GM10847 (cell line): ENCODE data around the gene MAP4K4.

Source experiments
- POLR2A ChIP-seq: IDR thresholded peaks from 2 replicates; pipeline ENCODE4 v1.6.1; 2011; ENCODE audit not compliant: insufficient read length; ENCODE audit errors: extremely low read depth

Gene MAP4K4

DNA sequence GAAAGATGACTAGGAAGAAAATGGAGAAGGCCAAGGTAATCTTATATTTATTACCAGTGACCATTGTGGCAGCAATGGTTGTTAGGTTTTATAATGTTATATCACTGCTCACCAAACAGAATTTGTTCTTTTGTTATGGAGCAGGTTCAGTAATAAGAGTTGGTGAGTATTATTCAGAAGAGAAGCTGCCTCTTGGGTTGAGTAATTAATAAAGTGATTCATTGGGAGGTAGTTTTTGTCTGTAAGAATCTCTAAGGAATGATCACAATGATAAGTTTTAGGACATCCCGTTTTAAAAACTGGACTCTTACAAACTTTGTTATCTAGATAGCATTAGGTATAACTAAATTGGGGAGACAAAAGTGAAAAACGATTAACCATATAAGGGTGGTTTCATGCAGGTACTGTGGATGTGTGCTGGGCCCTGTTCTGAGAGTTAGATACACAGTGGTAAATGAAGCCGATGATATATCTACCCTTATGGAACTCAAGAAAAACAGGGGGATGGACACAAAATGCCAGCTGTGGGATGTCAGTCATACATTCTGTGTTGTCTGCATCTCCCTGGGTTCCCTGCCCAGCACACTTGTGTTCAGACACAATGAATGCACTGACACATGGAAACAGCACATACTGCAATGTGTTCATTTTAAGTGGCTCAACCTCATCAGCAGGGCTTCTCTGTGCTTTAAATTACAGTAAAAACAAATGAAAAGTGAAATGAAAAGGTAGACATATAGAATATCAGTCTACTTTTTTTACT lies 7.5 kb downstream of the MAP4K4 start:
- no peak for TF ChIP-seq POLR2A

DNA sequence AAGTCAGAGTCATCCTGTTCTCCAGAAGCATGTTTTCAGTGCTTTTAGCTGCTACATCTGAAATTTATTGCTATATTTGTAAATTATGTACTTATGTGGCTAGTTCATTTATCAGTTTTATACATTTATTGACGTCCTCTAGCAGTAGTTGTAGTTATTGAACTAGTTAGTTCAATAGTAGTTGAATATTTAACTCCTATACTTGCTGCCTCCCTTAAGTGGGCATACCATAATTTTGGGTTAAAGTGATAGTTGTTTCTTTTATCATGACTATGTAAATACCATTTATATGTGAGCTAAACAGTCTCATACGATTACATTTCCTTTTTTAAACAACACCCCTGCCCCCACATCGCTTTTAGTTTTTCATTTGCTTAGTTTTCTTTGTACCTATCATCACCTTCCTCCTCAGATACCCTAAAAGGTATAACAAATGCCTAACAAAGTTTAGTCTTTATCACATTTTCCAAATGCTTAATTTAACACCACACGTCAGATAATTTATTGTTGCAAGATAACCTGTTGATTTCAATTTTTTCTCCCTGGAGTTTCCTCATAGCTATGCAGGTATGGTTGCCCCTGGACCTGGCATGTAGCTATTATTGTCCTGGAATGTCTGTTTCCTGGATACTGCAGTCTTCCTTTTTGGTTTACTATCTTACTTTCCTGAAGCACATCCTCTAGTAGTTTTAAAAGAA lies 8.8 kb downstream of the MAP4K4 start:
- TF ChIP-seq POLR2A, result no peak

DNA sequence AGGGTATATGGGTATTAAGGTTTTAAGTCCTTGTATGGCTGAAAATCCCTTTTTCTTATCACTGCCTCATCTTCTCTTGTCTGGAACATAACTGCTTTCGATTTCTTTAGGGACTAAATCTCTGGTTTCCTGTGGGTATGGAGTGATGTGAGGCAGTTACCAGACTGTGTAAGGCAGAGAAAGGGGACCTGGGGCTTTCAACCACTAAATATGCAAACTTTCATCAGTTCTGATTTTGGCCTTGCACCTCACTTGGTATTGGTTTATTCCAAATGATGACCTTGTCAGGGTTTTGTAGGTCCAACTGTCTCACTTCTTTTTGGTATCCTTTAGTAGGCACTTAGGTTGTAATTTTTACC lies 9.3 kb downstream of the MAP4K4 start:
- no peak for TF ChIP-seq POLR2A

DNA sequence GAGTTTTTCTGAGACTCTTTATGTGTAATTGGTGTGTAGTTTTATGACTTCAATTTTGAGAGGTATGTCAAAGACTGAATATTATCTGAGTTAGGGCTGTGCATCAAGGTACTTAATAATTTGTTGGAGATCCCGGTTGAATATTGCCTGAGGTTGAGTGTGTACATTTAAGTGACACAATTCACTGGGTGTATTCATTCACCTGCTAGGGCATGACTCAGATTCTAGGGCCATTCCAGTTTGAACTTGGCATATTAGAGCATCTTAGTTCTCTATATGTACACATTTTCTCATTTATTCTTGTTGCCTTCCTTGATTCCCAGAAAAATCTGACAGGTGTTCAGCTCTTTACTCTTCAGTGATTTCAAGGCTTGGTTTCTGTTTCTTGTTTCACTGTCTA lies 12.5 kb downstream of the MAP4K4 start:
- no peak for TF ChIP-seq POLR2A

GRCh38 chr2:101710471-101711318 lies 13.2 kb downstream of the MAP4K4 start:
- no peak for TF ChIP-seq POLR2A

- TF ChIP-seq POLR2A, result no peak
Measured at GRCh38 chr2:101714118-101714517, 16.6 kb downstream of the MAP4K4 start.

DNA sequence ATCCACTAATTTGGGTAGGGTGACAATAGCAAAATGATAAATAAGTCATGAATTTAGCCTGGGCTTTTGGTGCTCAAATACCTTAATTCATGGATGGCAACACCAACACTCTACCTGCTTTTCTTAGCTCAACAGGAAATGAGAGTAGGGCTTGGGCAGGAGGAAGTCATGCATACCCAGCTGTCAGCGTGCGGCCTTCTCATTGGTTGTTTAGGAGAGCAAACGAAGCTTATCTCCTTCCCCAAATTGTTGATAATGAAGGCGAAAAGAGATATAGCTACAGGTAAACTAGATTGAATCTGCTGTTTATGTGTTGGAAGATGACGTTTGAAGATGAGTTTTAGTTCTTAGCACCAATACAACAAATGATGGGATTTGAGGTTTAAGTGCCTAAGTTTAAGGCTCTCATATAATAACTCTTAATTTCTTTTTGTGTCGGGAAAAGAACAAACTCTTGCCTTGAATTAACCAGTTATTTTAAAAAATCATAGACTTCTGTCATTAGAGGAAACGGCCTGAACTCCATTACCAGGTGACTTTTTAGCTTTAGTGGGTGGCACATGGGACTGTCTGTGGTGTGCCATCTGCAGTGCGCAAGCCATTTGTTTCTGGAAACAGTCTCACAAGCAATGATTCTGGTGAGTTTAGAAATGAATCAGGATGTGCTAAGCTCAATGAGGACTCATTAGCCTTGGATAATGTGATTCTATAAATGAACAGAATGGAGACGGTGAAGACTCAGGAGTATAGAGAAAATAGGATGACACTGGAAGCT lies 19.8 kb downstream of the MAP4K4 start:
- no peak for TF ChIP-seq POLR2A

GRCh38 chr2:101718479-101718878 lies 21.0 kb downstream of the MAP4K4 start:
- no peak for TF ChIP-seq POLR2A

- no peak for TF ChIP-seq POLR2A
Measured at GRCh38 chr2:101718993-101719571, 21.6 kb downstream of the MAP4K4 start.

DNA sequence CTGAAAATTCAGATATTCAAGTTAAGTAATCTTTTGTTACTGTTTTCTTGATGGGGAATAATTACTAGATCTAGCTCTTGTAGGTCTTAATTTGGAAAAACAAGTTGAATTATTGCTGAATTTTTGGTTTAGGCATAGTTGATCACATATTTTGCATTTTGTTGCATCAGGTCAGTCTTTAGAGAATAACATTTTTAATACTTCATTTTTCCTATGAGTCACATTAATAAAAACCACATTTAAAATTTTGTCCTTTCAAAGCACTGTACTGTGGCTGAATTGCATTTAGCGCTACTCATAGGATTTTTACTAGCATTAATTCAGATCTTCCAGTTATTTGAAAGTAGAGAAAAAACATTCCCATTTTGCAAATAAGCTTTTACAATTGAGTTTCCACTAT lies 23.2 kb downstream of the MAP4K4 start:
- no peak for TF ChIP-seq POLR2A

- no peak for TF ChIP-seq POLR2A
Measured at GRCh38 chr2:101722864-101723263, 25.4 kb downstream of the MAP4K4 start.

DNA sequence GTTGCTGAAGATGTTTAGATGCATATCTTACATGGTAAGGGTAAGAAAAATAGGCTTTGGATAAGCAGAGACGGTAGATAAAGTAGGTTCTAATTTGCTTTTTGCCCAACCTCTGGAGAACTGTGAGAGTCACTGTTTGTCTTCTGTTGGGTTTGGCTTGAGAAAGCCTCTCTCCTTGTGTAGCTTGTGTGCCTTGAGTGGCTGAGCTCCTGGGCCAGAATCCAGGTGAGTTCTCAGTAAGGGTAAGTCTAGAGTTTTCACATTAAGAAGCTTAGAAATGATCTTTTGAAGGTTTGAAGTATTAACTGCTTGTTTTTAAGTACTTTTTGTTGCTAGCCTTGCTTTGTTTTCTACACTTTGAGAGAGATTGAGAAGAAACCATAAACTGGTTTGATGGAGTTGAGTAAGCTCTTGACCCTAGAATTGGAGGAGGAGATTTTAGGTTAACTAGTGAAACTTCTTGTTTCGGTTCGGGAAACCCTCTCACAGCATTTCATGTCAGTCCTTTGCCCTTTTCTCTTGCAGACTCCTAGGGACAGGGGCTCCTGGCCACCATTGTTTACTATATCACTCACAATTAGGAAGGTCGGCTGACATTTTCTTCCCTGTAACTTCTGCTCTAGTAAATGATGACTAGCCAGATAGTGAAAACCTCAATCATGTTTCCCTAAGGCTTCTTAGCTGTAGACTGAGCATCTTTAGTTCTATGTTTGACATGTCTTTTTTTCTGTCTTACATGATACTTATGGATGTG lies 26.0 kb downstream of the MAP4K4 start:
- no peak for TF ChIP-seq POLR2A

- no peak for TF ChIP-seq POLR2A
Measured at GRCh38 chr2:101724125-101724474, 26.6 kb downstream of the MAP4K4 start.

- no peak for TF ChIP-seq POLR2A
Measured at GRCh38 chr2:101725038-101725437, 27.5 kb downstream of the MAP4K4 start.
